Activated T-cell treated with anti-CD3 and anti-CD28 coated beads, Interleukin-2, amount 50 U/mL, for 1 hour (primary cell): ENCODE results near the gene ARFRP1.
"Not testable (repeated sequence)": the region's sequence is repeated elsewhere in the genome, so short reads cannot be mapped to it uniquely, and the experiment has no call there.

Experiments used
- DNase-seq: peaks from one replicate; pipeline ENCODE4 v3.0.0-alpha.2; 2020

The ARFRP1 gene

DNA sequence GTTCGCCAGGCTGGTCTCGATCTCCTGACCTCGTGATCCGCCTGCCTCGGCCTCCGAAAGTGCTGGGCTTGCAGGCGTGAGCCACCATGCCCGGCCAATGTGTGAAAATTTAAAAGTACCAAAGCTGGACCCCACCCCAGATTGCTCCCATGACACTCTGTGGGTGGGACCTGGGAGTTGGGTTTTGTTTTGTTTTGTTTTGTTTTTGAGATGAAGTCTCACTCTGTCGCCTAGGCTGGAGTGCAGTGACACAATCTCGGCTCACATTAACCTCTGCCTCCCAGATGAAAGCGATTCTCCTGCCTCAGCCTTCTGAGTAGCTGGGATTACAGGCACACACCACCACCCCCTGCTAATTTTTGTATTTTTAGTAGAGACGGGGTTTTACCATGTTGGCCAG is 36.1 kb downstream of the ARFRP1 start:
- not testable (repeated sequence) for DNase-seq

GRCh38 chr20:63668351-63668750 is 39.4 kb downstream of the ARFRP1 start:
- DNase-seq = no peak

GRCh38 chr20:63667858-63668257 is 39.9 kb downstream of the ARFRP1 start:
- no peak for DNase-seq

DNA sequence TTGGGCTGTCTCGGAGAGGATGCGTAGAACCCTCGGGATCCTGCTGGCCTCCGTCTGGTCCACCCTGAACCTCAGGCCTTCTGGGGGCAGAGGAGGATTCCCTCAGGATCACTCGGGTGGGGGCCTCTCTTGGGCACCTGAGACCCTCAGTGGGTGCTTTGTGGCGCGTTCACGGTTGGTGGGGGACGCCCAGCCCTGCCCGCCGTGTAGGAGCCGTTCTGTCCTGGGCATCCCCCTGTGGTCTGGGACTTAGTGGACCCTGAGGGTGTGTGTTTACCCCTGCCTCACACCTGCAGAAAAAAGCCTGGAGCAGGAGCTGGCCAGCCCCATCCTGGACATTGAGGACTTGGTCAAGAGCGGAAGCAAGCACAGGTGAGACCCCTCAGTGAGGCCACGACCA is 42.1 kb downstream of the ARFRP1 start:
- DNase-seq = no peak

- DNase-seq = no peak
Measured at GRCh38 chr20:63664861-63665594, 42.7 kb downstream of the ARFRP1 start.

DNA sequence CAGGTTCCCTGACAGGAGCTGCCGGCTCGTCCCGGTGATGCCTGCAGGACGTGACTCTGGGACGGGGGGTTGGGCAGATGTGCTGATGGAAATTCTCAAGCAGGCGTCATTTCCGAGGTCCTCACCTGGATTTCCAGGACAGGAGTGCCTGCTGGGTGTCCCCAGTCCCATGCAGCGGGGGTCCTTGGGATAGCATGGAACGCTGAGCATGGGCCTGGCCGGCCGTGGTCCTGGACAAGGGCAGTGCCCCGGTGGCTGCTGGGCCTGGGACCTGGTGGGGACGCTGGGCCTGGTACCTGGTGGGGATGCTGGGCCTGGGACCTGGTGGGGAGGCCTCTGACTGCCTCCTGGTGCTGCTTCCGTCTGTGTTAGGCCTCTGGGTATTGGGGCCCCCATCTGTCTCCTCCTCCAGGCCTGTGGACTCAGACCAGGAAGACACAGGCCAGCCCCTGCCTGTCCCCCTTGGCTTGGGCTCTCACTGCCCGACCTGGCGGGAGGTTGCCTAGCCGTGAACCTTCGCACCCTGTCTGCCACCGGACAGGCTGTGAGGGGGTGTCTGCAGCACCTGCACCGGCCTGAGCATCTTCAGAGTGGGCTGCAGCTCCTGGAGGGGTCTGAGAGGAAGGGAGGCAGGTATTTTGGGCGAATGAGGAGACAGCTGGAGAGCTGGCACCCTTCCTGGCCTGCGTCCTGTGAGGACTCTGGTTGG is 43.5 kb downstream of the ARFRP1 start:
- no peak for DNase-seq

GRCh38 chr20:63663332-63664066 is 44.3 kb downstream of the ARFRP1 start:
- DNase-seq = no peak

- DNase-seq = no peak
Measured at GRCh38 chr20:63662813-63663189, 45.0 kb downstream of the ARFRP1 start.

DNA sequence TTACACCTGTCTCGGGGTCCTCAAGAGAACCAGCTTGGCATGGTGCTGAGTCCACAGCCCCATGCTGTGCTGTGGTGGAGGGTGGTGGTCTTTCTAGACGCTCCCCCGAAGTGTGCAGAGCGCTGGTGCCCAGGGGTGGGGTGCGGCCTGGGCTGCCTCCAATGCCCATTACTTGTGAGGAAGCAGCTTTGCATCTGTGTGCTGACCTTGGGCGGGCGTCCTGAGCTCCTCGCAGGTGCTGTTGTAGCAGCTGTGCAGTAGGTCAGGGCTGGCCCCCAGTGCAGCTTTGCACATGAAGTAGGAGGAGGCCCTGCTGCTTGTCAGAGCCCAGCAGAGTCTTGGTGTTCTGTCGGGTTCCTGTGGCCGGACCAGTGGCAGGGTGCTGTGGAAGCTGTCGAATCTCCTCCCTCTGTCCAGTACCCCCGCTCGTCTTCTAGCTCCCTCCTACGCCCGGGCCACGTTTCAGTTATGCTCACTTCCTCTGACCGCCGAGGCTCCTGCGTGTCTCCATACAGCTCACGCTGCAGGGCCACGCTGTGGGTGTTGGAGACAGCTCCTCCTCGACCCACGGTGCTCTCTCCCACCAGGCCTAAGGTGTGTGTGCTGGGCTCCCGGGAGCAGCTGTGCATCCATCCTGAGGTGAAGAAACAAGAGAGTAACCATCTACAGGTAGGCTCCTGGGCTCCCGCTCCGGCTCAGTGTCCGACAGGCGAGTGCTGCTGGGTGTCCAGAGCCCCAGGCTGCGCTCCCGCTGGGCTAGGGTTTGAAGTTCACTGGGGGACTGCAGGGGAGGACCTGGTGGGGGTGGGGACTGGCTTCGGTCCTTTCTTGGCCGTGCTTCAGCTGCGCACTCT is 45.6 kb downstream of the ARFRP1 start:
- DNase-seq = no peak

- no peak for DNase-seq
Measured at GRCh38 chr20:63661108-63661507, 46.7 kb downstream of the ARFRP1 start.

- no peak for DNase-seq
Measured at GRCh38 chr20:63660622-63661021, 47.2 kb downstream of the ARFRP1 start.

GRCh38 chr20:63660174-63660573 is 47.6 kb downstream of the ARFRP1 start:
- not testable (repeated sequence) for DNase-seq

DNA sequence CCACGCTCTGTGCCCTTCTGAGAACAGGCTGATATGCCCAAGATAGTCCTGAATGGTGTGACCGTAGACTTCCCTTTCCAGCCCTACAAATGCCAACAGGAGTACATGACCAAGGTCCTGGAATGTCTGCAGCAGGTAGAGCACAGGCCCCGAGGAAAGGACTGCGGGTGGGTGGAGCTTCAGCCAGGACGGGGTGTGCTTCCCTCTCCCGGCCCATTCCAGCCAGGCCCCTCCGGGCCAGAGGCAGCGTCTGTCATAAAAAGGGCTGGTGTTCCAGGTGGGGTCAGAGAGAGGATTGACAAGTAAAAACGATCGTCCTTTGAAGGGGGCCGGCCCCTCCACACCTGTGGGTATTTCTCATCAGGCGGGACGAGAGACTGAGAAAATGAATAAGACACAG is 48.4 kb downstream of the ARFRP1 start:
- DNase-seq = no peak

DNA sequence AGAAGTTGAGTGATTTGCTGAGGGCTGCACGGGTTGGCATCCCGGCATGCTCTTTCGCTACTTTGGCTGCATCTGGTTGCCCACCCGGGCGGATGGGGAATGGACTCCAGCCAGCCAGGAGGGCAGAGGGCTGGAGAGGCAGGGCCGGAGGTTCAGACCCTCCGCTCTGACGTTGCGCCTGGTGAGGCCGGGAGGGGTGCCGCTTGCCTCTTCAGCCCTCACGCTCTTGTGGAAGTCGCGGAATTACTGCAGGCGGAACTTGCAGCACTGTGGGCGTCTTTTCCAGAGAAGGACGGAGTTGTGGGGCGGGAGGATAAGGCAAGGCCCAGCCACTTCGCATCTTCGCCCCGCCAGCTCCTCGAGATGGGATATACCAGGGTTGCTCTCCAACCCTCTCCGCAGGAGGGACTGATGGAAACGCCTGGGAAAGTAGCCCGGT is 49.0 kb downstream of the ARFRP1 start:
- no peak for DNase-seq

- DNase-seq = peak; percentile 94
Measured at GRCh38 chr20:63657937-63658748, 49.6 kb downstream of the ARFRP1 start, which contains the start of gene RTEL1. Gene RTEL1 (plus strand): TSS chr20:63658312. CDS start chr20:63659403, 1,091 bp downstream.

DNA sequence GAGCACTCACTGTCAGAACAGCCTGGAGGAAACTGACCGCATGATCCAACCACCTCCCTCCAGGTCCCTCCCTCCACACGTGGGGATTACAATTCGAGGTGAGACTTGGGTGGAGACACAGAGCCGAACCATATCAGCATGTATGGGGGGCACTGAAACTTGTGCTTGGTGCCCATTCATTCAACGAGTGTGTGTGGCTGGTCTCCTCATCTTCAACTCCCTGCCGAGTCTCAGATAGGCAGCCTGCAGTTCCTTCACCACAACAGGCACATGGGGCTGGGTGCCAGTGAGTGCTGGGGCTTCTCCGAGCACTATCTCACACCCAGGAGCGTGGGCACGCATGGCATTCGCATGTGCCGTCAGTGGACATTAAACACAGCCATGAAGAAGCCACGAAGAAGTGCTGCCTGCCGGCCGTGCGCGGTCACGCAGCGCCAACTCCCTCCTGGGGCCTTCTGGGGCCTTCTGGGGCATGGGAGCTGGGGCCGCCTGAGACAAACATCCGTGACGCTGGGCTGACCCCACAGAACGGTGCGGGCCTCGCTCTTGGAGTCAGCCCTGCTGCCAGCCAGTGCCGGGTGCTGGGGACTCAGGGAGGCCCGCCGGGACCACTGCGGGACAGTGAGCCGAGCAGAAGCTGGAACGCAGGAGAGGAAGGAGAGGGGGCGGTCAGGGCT is 50.4 kb downstream of the ARFRP1 start:
- DNase-seq = no peak

DNA sequence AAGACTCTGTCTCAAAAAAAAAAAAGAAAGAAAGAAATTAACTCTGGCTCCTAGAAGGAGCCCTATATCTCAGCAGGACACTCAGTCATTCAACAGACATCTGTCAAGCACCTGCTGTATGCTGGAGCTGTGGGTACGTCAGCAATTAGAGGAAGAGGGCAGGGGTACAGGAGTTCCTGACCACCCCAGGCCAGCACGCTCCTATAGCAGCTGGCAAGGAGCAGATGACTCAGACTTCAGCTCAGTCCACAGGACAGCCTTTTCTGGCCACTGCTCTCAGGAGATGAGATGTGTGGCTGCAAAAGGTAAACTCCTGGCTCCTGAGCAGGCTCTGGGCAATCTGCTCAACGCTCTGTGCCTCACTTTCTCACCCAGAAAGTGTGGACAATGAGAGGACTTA is 51.3 kb downstream of the ARFRP1 start:
- no peak for DNase-seq

GRCh38 chr20:63655249-63655648 is 52.5 kb downstream of the ARFRP1 start:
- DNase-seq = no peak

DNA sequence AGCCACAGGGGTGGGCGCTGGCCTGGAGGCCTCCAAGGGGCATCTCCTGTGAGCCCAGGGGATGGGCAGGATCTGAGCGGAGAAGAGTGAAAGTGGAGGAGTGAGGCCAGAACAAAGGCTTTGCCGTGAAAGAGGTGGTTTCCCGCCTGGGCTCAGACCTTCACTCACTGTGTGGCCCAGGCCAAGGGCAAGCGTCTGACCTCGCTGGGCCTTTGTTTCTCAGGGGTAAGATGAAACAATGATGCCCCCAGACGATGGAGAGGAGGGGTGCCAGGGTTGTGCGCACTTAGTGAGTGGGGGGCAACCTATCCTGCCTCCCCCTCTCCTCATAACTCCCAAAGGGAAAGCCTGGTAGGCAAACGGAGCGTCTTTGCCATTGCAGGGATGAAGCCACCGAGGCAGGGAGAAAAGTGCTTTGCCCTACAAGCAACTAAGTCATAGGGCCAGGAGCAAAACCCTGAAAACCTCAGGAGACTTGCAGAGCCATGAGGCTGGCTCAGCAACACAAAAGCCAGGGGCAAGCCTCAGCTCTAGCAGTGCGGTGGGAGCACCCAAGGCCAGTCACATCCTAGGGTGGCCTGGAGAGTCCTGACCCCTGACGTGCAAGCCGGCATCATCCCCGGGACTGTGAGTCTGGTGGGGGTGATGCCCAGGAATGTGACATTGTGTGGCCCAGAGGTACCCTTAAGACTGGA is 53.7 kb downstream of the ARFRP1 start:
- DNase-seq = no peak
